Smooth muscle cell of trachea (primary cell): ENCODE results near the gene PRSS56. TPM values are rescaled to one million over a fixed set of nuclear protein-coding genes. Genes with fewer than 3 reads are reported as not detected.

ENCODE experiments used
- total RNA-seq: library from RNA; depleted of rRNA; stranded (reverse); fragments of >200 nt; gene quantifications from 2 replicates; pipeline ENCODE4 v1.2.1, GENCODE V29; 2014

PRSS56 gene
- not detected in 2 replicates for total RNA-seq

GRCh38 chr2:232519581-232520438, at the start of gene PRSS56:
TSS of gene PRSS56 (plus strand) at chr2:232520388. CDS start at chr2:232520599, 211 bp downstream.

GRCh38 chr2:232487385-232488096, 32.6 kb upstream of the PRSS56 start, which contains the start of gene ECEL1:
TSS of gene ECEL1 (minus strand) at chr2:232487834. CDS start at chr2:232486653, 1,181 bp downstream.

GRCh38 chr2:232525791-232526371, 5.7 kb downstream of the PRSS56 start, which contains the start of gene CHRND:
TSS of gene CHRND (plus strand) at chr2:232526160. CDS start at chr2:232526216, 56 bp downstream.

GRCh38 chr2:232539298-232540231, 19.4 kb downstream of the PRSS56 start, which contains the start of gene CHRNG:
TSS of gene CHRNG (plus strand) at chr2:232539692. CDS start at chr2:232539748, 56 bp downstream.

GRCh38 chr2:232550354-232551249, 30.4 kb downstream of the PRSS56 start, which contains the start of the genes EIF4E2 and TIGD1:
TSS of gene EIF4E2 (plus strand) at chr2:232550689. CDS start at chr2:232550725, 36 bp downstream.
TSS of gene TIGD1 (minus strand) at chr2:232550557. CDS start at chr2:232549882, 675 bp downstream.

Other genes starting within 250 kb of the PRSS56 start
- gene ALPP, start 141.6 kb upstream of the PRSS56 start, total RNA-seq: under 0.01 TPM in 1 of 2 replicates, not detected in the other
- not detected in 2 replicates for gene ALPG, start 113.5 kb upstream of the PRSS56 start, total RNA-seq
- not detected in 2 replicates for gene ALPI, start 64.2 kb upstream of the PRSS56 start, total RNA-seq
- not detected in 2 replicates for gene ECEL1, start 32.6 kb upstream of the PRSS56 start, total RNA-seq
- not detected in 2 replicates for gene CHRND, start 5.8 kb downstream of the PRSS56 start, total RNA-seq
- not detected in 2 replicates for gene CHRNG, start 19.3 kb downstream of the PRSS56 start, total RNA-seq
- 3.0 and 3.2 TPM in 2 replicates for gene TIGD1, start 30.2 kb downstream of the PRSS56 start, total RNA-seq
- gene EIF4E2, start 30.3 kb downstream of the PRSS56 start, total RNA-seq: 75.9 and 101 TPM in 2 replicates
- gene EFHD1, start 113.2 kb downstream of the PRSS56 start, total RNA-seq: under 0.01 TPM in 1 of 2 replicates, not detected in the other
- 54.5 and 55.1 TPM in 2 replicates for gene GIGYF2, start 176.9 kb downstream of the PRSS56 start, total RNA-seq